Right atrium auricular region (tissue), 2 donors: ENCODE measurements around the gene HSF2BP. TPM values are rescaled to one million over a fixed set of nuclear protein-coding genes. Genes with fewer than 3 reads are reported as not detected.

ENCODE experiments used
- DNase-seq: peaks from one replicate; pipeline ENCODE4 v3.0.0-alpha.2; 2019; ENCODE audit warnings: low spot score
- H3K27ac ChIP-seq, 2 donors: fragments of 200-600 bp; sonication (generic); 1 replicate in 1 of 2; 2 replicates in 1 of 2; pipeline ENCODE4 v1.5.1; 2016 to 2019
- H3K27me3 ChIP-seq, 2 donors: fragments of 200-600 bp; sonication (generic); one replicate each; pipeline versions ENCODE4 v1.5.1 to v1.6.0; 2017 to 2019
- H3K36me3 ChIP-seq: fragments of 200-600 bp; sonication (generic); one replicate; pipeline ENCODE4 v1.5.1; 2016
- H3K4me1 ChIP-seq, 2 donors: fragments of 200-600 bp; sonication (generic); one replicate each; pipeline versions ENCODE4 v1.5.1 to v1.6.0; 2017 to 2019
- H3K4me3 ChIP-seq, 2 donors: fragments of 200-600 bp; sonication (generic); 1 replicate in 1 of 2; 2 replicates in 1 of 2; pipeline ENCODE4 v1.5.1; 2017 to 2019; ENCODE audit warnings: mild to moderate bottlenecking in 1 of 2, moderate library complexity in 1 of 2
- H3K9me3 ChIP-seq, 2 donors: fragments of 200-600 bp; sonication (generic); one replicate each; pipeline ENCODE4 v1.5.1; 2019
- total RNA-seq, 2 donors: library from RNA; depleted of rRNA; stranded (reverse); fragments of >200 nt; gene quantifications; one replicate each; pipeline ENCODE4 v1.1.0, GENCODE V29; 2016
- TF ChIP-seq, protein P1 (sequence below), 2 donors: fragments of 200-600 bp; sonication (generic); IDR thresholded peaks; one replicate each; pipeline ENCODE4 v1.5.1; 2019; ENCODE audit warnings: antibody characterized with exemption in 2 of 2

HSF2BP gene
- total RNA-seq, 2 donors from 2014 or later, result 0.44 to 0.67 TPM

- H3K4me1 ChIP-seq, result peaks cover 0 to 20% of the 10 kb centered on the region in 2 donors
- peak overlapping the region; percentile 55 to 75 for H3K27ac ChIP-seq
- H3K9me3 ChIP-seq, result no peaks in the 10 kb centered on the region
- H3K27me3 ChIP-seq, result no peaks in the 10 kb centered on the region
- DNase-seq, result peak; percentile 92
- H3K4me3 ChIP-seq, result peak overlapping the region in 1 of 2 donors; percentile 11
- H3K36me3 ChIP-seq, result no peaks in the 10 kb centered on the region
- TF ChIP-seq, protein P1, sequence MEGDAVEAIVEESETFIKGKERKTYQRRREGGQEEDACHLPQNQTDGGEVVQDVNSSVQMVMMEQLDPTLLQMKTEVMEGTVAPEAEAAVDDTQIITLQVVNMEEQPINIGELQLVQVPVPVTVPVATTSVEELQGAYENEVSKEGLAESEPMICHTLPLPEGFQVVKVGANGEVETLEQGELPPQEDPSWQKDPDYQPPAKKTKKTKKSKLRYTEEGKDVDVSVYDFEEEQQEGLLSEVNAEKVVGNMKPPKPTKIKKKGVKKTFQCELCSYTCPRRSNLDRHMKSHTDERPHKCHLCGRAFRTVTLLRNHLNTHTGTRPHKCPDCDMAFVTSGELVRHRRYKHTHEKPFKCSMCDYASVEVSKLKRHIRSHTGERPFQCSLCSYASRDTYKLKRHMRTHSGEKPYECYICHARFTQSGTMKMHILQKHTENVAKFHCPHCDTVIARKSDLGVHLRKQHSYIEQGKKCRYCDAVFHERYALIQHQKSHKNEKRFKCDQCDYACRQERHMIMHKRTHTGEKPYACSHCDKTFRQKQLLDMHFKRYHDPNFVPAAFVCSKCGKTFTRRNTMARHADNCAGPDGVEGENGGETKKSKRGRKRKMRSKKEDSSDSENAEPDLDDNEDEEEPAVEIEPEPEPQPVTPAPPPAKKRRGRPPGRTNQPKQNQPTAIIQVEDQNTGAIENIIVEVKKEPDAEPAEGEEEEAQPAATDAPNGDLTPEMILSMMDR (IDR thresholded peaks at IDR 0.05), result peak in 1 of 2 donors; percentile 67
Measured at GRCh38 chr21:43645136-43645891, 14.0 kb downstream of the HSF2BP start.

- TF ChIP-seq, protein P1 (IDR thresholded peaks at IDR 0.05), result no peak
- Histone ChIP-seq H3K4me1 (peaks cover 0 to 20% of the 10 kb centered on the region in 2 donors), H3K4me3 (no peak overlapping the region), H3K27me3 (no peaks in the 10 kb centered on the region), H3K36me3 (no peaks in the 10 kb centered on the region), H3K9me3 (no peaks in the 10 kb centered on the region), H3K27ac (peak overlapping the region in 1 of 2 donors; percentile 75)
- DNase-seq, result peak; percentile 77
Measured at GRCh38 chr21:43644609-43645008, 14.7 kb downstream of the HSF2BP start.

GRCh38 chr21:43644071-43644470, 15.2 kb downstream of the HSF2BP start:
- peak overlapping the region in 1 of 2 donors; percentile 75 for H3K27ac ChIP-seq
- TF ChIP-seq, protein P1 (IDR thresholded peaks at IDR 0.05), result no peak
- no peak for DNase-seq
- H3K4me1 ChIP-seq, result peaks cover 0 to 20% of the 10 kb centered on the region in 2 donors
- H3K27me3 ChIP-seq, result no peaks in the 10 kb centered on the region
- no peaks in the 10 kb centered on the region for H3K36me3 ChIP-seq
- H3K9me3 ChIP-seq, result no peaks in the 10 kb centered on the region
- no peak overlapping the region for H3K4me3 ChIP-seq

GRCh38 chr21:43643193-43643592, 16.1 kb downstream of the HSF2BP start:
- H3K27me3 ChIP-seq, result no peaks in the 10 kb centered on the region
- no peak for DNase-seq
- no peaks in the 10 kb centered on the region for H3K9me3 ChIP-seq
- peaks cover 0 to 20% of the 10 kb centered on the region in 2 donors for H3K4me1 ChIP-seq
- no peaks in the 10 kb centered on the region for H3K36me3 ChIP-seq
- no peak overlapping the region for H3K4me3 ChIP-seq
- TF ChIP-seq, protein P1 (IDR thresholded peaks at IDR 0.05), result no peak
- no peak overlapping the region for H3K27ac ChIP-seq

- TF ChIP-seq, protein P1 (IDR thresholded peaks at IDR 0.05), result peak in 1 of 2 donors; percentile 14
- Histone ChIP-seq H3K9me3 (no peaks in the 10 kb centered on the region), H3K27ac (no peak overlapping the region), H3K27me3 (no peaks in the 10 kb centered on the region), H3K36me3 (no peaks in the 10 kb centered on the region), H3K4me3 (no peak overlapping the region), H3K4me1 (peaks cover 0 to 7% of the 10 kb centered on the region in 2 donors)
- no peak for DNase-seq
Measured at GRCh38 chr21:43640400-43640799, 18.9 kb downstream of the HSF2BP start.
